H1 (cell line): ENCODE measurements around the gene MAGI2. TPM values are rescaled to one million over a fixed set of nuclear protein-coding genes. Genes with fewer than 3 reads are reported as not detected.

ENCODE experiments used
- CTCF ChIA-PET: fragments of 300-600 bp; sonication (Branson Sonifier 250); formaldehyde crosslinking; loops from one replicate; lab custom pipeline; 2021; ENCODE audit not compliant: partially characterized antibody; lab: Charles Lee
- POLR2A ChIA-PET: fragments of 300-600 bp; sonication (Branson Sonifier 250); formaldehyde crosslinking; loops from one replicate; lab custom pipeline; 2021; ENCODE audit warnings: inconsistent platforms; ENCODE audit not compliant: partially characterized antibody; lab: Charles Lee
- DNase-seq, 2 experiments: peaks; one replicate each; pipeline versions ENCODE4 v3.0.0 to v3.0.0-alpha.2; 2010 to 2022; ENCODE audit warnings: low spot score in 2 of 2, low read depth in 1 of 2, mixed read lengths in 1 of 2
- FAIRE-seq: peaks from 2 replicates; lab custom pipeline; 2011; peaks lifted over from hg19 to GRCh38; lab: Jason Lieb, UNC
- H2AFZ ChIP-seq: 2 replicates; pipeline ENCODE4 v1.8.1; 2012; ENCODE audit warnings: low read length, inconsistent platforms
- H2AK5ac ChIP-seq: 2 replicates; pipeline ENCODE4 v1.6.1; 2013; ENCODE audit warnings: low read depth, low read length
- H2BK120ac ChIP-seq: replicated peaks from 2 replicates; pipeline ENCODE3; 2013; ENCODE audit warnings: low read depth, low read length, inconsistent platforms
- H2BK12ac ChIP-seq: 2 replicates; pipeline ENCODE4 v1.6.1; 2013; ENCODE audit warnings: low read depth, low read length
- H2BK15ac ChIP-seq: 2 replicates; pipeline ENCODE4 v1.6.1; 2013; ENCODE audit warnings: low read length
- H2BK20ac ChIP-seq: 2 replicates; pipeline ENCODE4 v1.6.1; 2013; ENCODE audit warnings: low read length
- H2BK5ac ChIP-seq: 2 replicates; pipeline ENCODE4 v1.6.1; 2013; ENCODE audit warnings: low read depth, low read length
- H3K14ac ChIP-seq: 2 replicates; pipeline ENCODE4 v1.6.1; 2013; ENCODE audit warnings: inconsistent platforms; ENCODE audit not compliant: insufficient read length
- H3K18ac ChIP-seq: 2 replicates; pipeline ENCODE4 v1.6.1; 2013; ENCODE audit warnings: low read length; ENCODE audit errors: extremely low read depth
- H3K23ac ChIP-seq: 2 replicates; pipeline ENCODE4 v1.6.1; 2013; ENCODE audit warnings: inconsistent platforms; ENCODE audit not compliant: insufficient read length
- H3K23me2 ChIP-seq: 2 replicates; pipeline ENCODE4 v1.6.1; 2013; ENCODE audit warnings: low read depth, low read length
- H3K27ac ChIP-seq: 2 replicates; pipeline ENCODE4 v1.6.1; 2011; ENCODE audit warnings: low read depth, low read length, inconsistent platforms
- H3K27me3 ChIP-seq, 4 experiments: replicated peaks in 1 of 4; 1 replicate in 1 of 4; 2 replicates in 3 of 4; pipeline versions ENCODE4 v1.6.1 to v1.8.1; 2011 to 2013; ENCODE audit warnings: low read length in 3 of 4, mild to moderate bottlenecking in 3 of 4, inconsistent platforms in 2 of 4, mixed read lengths in 2 of 4, moderate library complexity in 1 of 4; ENCODE audit not compliant: control insufficient read depth in 3 of 4, insufficient read depth in 3 of 4; ENCODE audit errors: extremely low read depth in 1 of 4
- H3K36me3 ChIP-seq, 4 experiments: 2 replicates each; pipeline versions ENCODE4 v1.6.1 to v1.8.1; 2011 to 2013; ENCODE audit warnings: mild to moderate bottlenecking in 4 of 4, low read length in 3 of 4, moderate library complexity in 2 of 4, control low read depth in 1 of 4, inconsistent platforms in 1 of 4; ENCODE audit not compliant: insufficient read depth in 4 of 4, control insufficient read depth in 2 of 4
- H3K4ac ChIP-seq: replicated peaks from 2 replicates; pipeline ENCODE3; 2013; ENCODE audit warnings: low read length, low read depth, mixed read lengths, inconsistent platforms; ENCODE audit not compliant: insufficient read length
- H3K4me1 ChIP-seq, 4 experiments: replicated peaks in 1 of 4; 1 replicate in 1 of 4; 2 replicates in 3 of 4; pipeline versions ENCODE4 v1.6.1 to v1.8.1; 2011 to 2013; ENCODE audit warnings: low read length in 3 of 4, inconsistent platforms in 2 of 4, mixed read lengths in 1 of 4; ENCODE audit not compliant: insufficient read depth in 4 of 4, control insufficient read depth in 3 of 4
- H3K4me2 ChIP-seq, 2 experiments: 2 replicates each; pipeline versions ENCODE4 v1.6.1 to v1.8.1; 2011 to 2013; ENCODE audit warnings: low read depth in 2 of 2, low read length in 2 of 2, control low read depth in 1 of 2, inconsistent platforms in 1 of 2, mild to moderate bottlenecking in 1 of 2; ENCODE audit not compliant: insufficient read depth in 1 of 2
- H3K4me3 ChIP-seq, 4 experiments: fragments of 200-600, 300-600 bp in 1 of 4; sonication (generic), shearing (Covaris generic), sonication (Bioruptor Twin) in 1 of 4; 2 replicates each; pipeline versions ENCODE4 v1.5.1 to v1.8.1; 2011 to 2016; ENCODE audit warnings: low read length in 4 of 4, low read depth in 3 of 4, control low read depth in 2 of 4, inconsistent platforms in 2 of 4, mild to moderate bottlenecking in 2 of 4, mixed read lengths in 1 of 4, moderate library complexity in 1 of 4; ENCODE audit not compliant: insufficient read depth in 2 of 4; ENCODE audit errors: extremely low read depth in 1 of 4
- H3K56ac ChIP-seq: replicated peaks from 2 replicates; pipeline ENCODE3; 2013; ENCODE audit warnings: low read depth, mild to moderate bottlenecking, mixed read lengths, low read length, inconsistent platforms; ENCODE audit not compliant: insufficient read length
- H3K79me1 ChIP-seq: 2 replicates; pipeline ENCODE4 v1.6.1; 2013; ENCODE audit warnings: low read depth, low read length, control low read depth
- H3K79me2 ChIP-seq, 2 experiments: 2 replicates each; pipeline versions ENCODE4 v1.6.1 to v1.8.1; 2012 to 2013; ENCODE audit warnings: low read length in 2 of 2, mild to moderate bottlenecking in 2 of 2, inconsistent platforms in 1 of 2; ENCODE audit not compliant: insufficient read depth in 2 of 2, control insufficient read depth in 1 of 2
- H3K9ac ChIP-seq, 4 experiments: replicated peaks in 1 of 4; 1 replicate in 1 of 4; 2 replicates in 3 of 4; pipeline versions ENCODE4 v1.6.1 to v1.8.1; 2011 to 2013; ENCODE audit warnings: low read depth in 3 of 4, low read length in 3 of 4, control low read depth in 2 of 4, mild to moderate bottlenecking in 2 of 4, moderate library complexity in 2 of 4, inconsistent platforms in 1 of 4; ENCODE audit errors: extremely low read depth in 1 of 4
- H3K9me3 ChIP-seq, 2 experiments: 2 replicates each; pipeline versions ENCODE4 v1.6.1 to v1.8.1; 2012 to 2013; ENCODE audit warnings: mild to moderate bottlenecking in 2 of 2, moderate library complexity in 2 of 2, control low read depth in 1 of 2, inconsistent platforms in 1 of 2, low read depth in 1 of 2, low read length in 1 of 2, mixed read lengths in 1 of 2; ENCODE audit not compliant: insufficient read depth in 2 of 2
- H4K20me1 ChIP-seq, 2 experiments: replicated peaks in 1 of 2; 2 replicates each; pipeline versions ENCODE3 to v1.8.1; 2011 to 2013; ENCODE audit warnings: inconsistent platforms in 2 of 2, low read length in 2 of 2, mild to moderate bottlenecking in 1 of 2; ENCODE audit not compliant: insufficient read depth in 2 of 2, control insufficient read depth in 1 of 2
- H4K5ac ChIP-seq: 2 replicates; pipeline ENCODE4 v1.6.1; 2013; ENCODE audit warnings: low read length, low read depth, mixed read lengths, inconsistent platforms; ENCODE audit not compliant: insufficient read length
- H4K8ac ChIP-seq: 2 replicates; pipeline ENCODE4 v1.8.0; 2013; ENCODE audit warnings: mild to moderate bottlenecking, moderate library complexity, low read length, inconsistent platforms; ENCODE audit not compliant: insufficient read depth; ENCODE audit errors: extremely low read depth
- H4K91ac ChIP-seq: replicated peaks from 2 replicates; pipeline ENCODE3; 2013; ENCODE audit warnings: low read length, mixed read lengths, inconsistent platforms; ENCODE audit not compliant: insufficient read length
- CBX8 ChIP-seq: fragments of 300-800, 300-1000 bp; sonication (generic); IDR thresholded peaks from 2 replicates; pipeline ENCODE4 v1.7.1; 2016; ENCODE audit warnings: low read depth, low read length, borderline replicate concordance
- EP300 ChIP-seq, 2 experiments: IDR thresholded peaks; 1 replicate in 1 of 2; 2 replicates in 1 of 2; pipeline ENCODE4 v1.6.1; 2011 to 2012; ENCODE audit warnings: low read depth in 2 of 2, low read length in 2 of 2, mild to moderate bottlenecking in 2 of 2, borderline replicate concordance in 1 of 2, inconsistent platforms in 1 of 2, moderate library complexity in 1 of 2
- KDM4A ChIP-seq: IDR thresholded peaks from one replicate; pipeline ENCODE4 v1.7.1; 2012; ENCODE audit warnings: low read depth, mild to moderate bottlenecking, moderate library complexity, low read length, inconsistent platforms; ENCODE audit not compliant: severe bottlenecking
- MAFK ChIP-seq: IDR thresholded peaks from 2 replicates; pipeline ENCODE4 v1.6.1; 2012; ENCODE audit warnings: low read depth, mild to moderate bottlenecking, improper control_type of control experiment, low read length
- NRF1 ChIP-seq: IDR thresholded peaks from 2 replicates; pipeline ENCODE4 v1.6.1; 2011; ENCODE audit warnings: mild to moderate bottlenecking, low read depth, low read length, improper control_type of control experiment
- RAD21 ChIP-seq, 2 experiments: IDR thresholded peaks in 1 of 2; conservative IDR thresholded peaks in 1 of 2; 2 replicates each; pipeline ENCODE4 v1.6.1; 2011; ENCODE audit warnings: low read depth in 2 of 2, low read length in 2 of 2, improper control_type of control experiment in 1 of 2, inconsistent platforms in 1 of 2, mild to moderate bottlenecking in 1 of 2, moderate library complexity in 1 of 2
- RNF2 ChIP-seq: fragments of 200-900, 300-1000 bp; sonication (generic); IDR thresholded peaks from 2 replicates; pipeline ENCODE4 v1.7.1; 2016; ENCODE audit warnings: borderline replicate concordance, low read depth, mild to moderate bottlenecking, antibody characterized with exemption, low read length; ENCODE audit not compliant: poor library complexity, severe bottlenecking; ENCODE audit errors: missing control alignments
- SP4 ChIP-seq: IDR thresholded peaks from 2 replicates; pipeline ENCODE4 v1.6.1; 2012; ENCODE audit warnings: low read length, inconsistent platforms
- SRF ChIP-seq: IDR thresholded peaks from 2 replicates; pipeline ENCODE4 v1.6.1; 2011; ENCODE audit warnings: mild to moderate bottlenecking, low read depth, low read length, moderate library complexity
- TCF12 ChIP-seq: IDR thresholded peaks from 2 replicates; pipeline ENCODE4 v1.6.1; 2011; ENCODE audit warnings: low read depth, mild to moderate bottlenecking, low read length
- TEAD4 ChIP-seq: IDR thresholded peaks from 2 replicates; pipeline ENCODE4 v1.6.1; 2012; ENCODE audit warnings: low read depth, low read length, inconsistent platforms, mixed read lengths
- USF2 ChIP-seq: IDR thresholded peaks from 2 replicates; pipeline ENCODE4 v1.6.1; 2011; ENCODE audit warnings: low read length, improper control_type of control experiment
- WGBS, 2 experiments: shearing (Covaris generic) in 1 of 2; methylation state at CpG; one replicate each; pipeline versions ENCODE4 v1.1.6 to v1.1.7; 2013 to 2015; ENCODE audit warnings: low lambda C conversion rate in 2 of 2, mixed read lengths in 2 of 2, inconsistent platforms in 1 of 2, low coverage in 1 of 2, missing lambda C conversion rate in 1 of 2; ENCODE audit not compliant: insufficient replicate concordance in 2 of 2, insufficient coverage in 1 of 2, insufficient read length in 1 of 2; ENCODE audit errors: extremely low coverage in 1 of 2, missing lambda C conversion rate in 1 of 2; 5-methylcytosine and 5-hydroxymethylcytosine counted together
- polyA plus RNA-seq, 7 experiments: library from polyadenylated mRNA; depleted of rRNA in 3 of 7; stranded (reverse) in 5 of 7; unstranded in 2 of 7; fragments of >200 nt in 5 of 7; fragments of 200-250 nt in 2 of 7; gene quantifications; 1 replicate in 5 of 7; 2 replicates in 1 of 7; 4 replicates in 1 of 7; pipeline versions ENCODE4 v1.2.1 to v1.2.3, GENCODE V29; 2011 to 2013; ENCODE audit warnings: missing spikeins in 2 of 7, mixed read lengths in 2 of 7
- total RNA-seq: library from RNA; stranded (reverse); fragmentation: NEBNext Ultra II Directional; extraction: Animal tissue kit (Norgen Biotek cat#: 25700); gene quantifications from 2 replicates; pipeline ENCODE4 v1.2.1, GENCODE V29; 2021

The MAGI2 gene
- total and polyA plus RNA-seq, 2 of the 8 experiments (the other 6 are each of a cell fraction or from before 2014, with no cell fraction given), result 6.0 to 27.3 TPM

- no peak overlapping the region for H3K23ac ChIP-seq
- H3K14ac ChIP-seq, result no peak overlapping the region
- H3K36me3 ChIP-seq, result no peaks in the 10 kb centered on the region
- no peak overlapping the region for H3K9ac ChIP-seq
- 89% methylated on average over 5 of the region's 5 CpGs; no CpG with 5 or more reads in 1 of the 2 experiments for WGBS, 2 experiments
- no peaks in the 10 kb centered on the region for H3K27me3 ChIP-seq
- no peak overlapping the region for H3K27ac ChIP-seq
- H3K4me3 ChIP-seq, result no peak overlapping the region
- no peak overlapping the region for H4K8ac ChIP-seq
- no peaks in the 10 kb centered on the region for H3K79me2 ChIP-seq
- no peak overlapping the region for H2BK12ac ChIP-seq
- no peaks in the 10 kb centered on the region for H3K79me1 ChIP-seq
- POLR2A ChIA-PET, result interaction anchor here (1.2 kb wide), 1 partner anchor 9 kb away, joined by 3 read pairs; no protein-coding TSS in a partner anchor
- no peak for DNase-seq
- CTCF ChIA-PET, result interaction anchor here (0.8 to 1.8 kb wide), 5 partner anchors 17 to 174 kb away, joined by 3 to 6 read pairs (median 3); no protein-coding TSS in a partner anchor
- no peak overlapping the region for H4K5ac ChIP-seq
- no peaks in the 10 kb centered on the region for H3K23me2 ChIP-seq
- H4K91ac ChIP-seq, result no peak overlapping the region
- H2BK120ac ChIP-seq, result no peak overlapping the region
- H2AK5ac ChIP-seq, result no peak overlapping the region
- H4K20me1 ChIP-seq, result no peaks in the 10 kb centered on the region
- H2BK15ac ChIP-seq, result no peak overlapping the region
- no peak overlapping the region for H2BK20ac ChIP-seq
- H2AFZ ChIP-seq, result no peak overlapping the region
- no peak for FAIRE-seq
- H3K4me1 ChIP-seq, result peaks cover 5 to 24% (median 14%) of the 10 kb centered on the region in 4 experiments; a peak in 6 of 7 replicates
- H3K4me2 ChIP-seq, result no peak overlapping the region
- H3K9me3 ChIP-seq, result no peaks in the 10 kb centered on the region
- no peak overlapping the region for H3K4ac ChIP-seq
- no peak overlapping the region for H2BK5ac ChIP-seq
- no peak overlapping the region for H3K18ac ChIP-seq
- no peak overlapping the region for H3K56ac ChIP-seq
- no peak for TF ChIP-seq USF2
- TF ChIP-seq NRF1, result no peak
- TF ChIP-seq TCF12, result no peak
- no peak for TF ChIP-seq RAD21 (IDR thresholded peaks at IDR 0.05 in 1 of 2, conservative IDR thresholded peaks at IDR 0.05 in 1 of 2; ENCODE audit: low read depth in 2 of 2, low read length in 2 of 2)
- no peak for TF ChIP-seq MAFK
- TF ChIP-seq TEAD4, result no peak
- TF ChIP-seq KDM4A, result no peak
- no peak for TF ChIP-seq RNF2
- TF ChIP-seq SRF, result no peak
- no peak for TF ChIP-seq EP300 (IDR thresholded peaks at IDR 0.05; ENCODE audit: borderline replicate concordance in 1 of 2, low read depth in 2 of 2, low read length in 2 of 2)
- no peak for TF ChIP-seq SP4
- no peak for TF ChIP-seq CBX8
Observed at GRCh38 chr7:78176171-78176570, 1277.3 kb downstream of the MAGI2 start.
